SK-N-SH treated with all-trans-retinoic acid at 6 μM for 48 hours (cell line): ENCODE measurements around the gene EBP.

Experiments used
- ATAC-seq: fragments of 200-7000 bp; cut with Tn5 transposase; 3 replicates; pipeline ENCODE4 v1.9.1; 2020; ENCODE audit warnings: mild to moderate bottlenecking, moderate library complexity
- ARNTL ChIP-seq: fragments of 450-650 bp; formaldehyde crosslinking; IDR thresholded peaks from 2 replicates; pipeline ENCODE4 v1.5.0; 2020; ENCODE audit warnings: low read depth, mild to moderate bottlenecking, moderate library complexity, borderline replicate concordance
- BACH2 ChIP-seq: fragments of 250-450 bp; sonication (Bioruptor Pico); IDR thresholded peaks from 2 replicates; pipeline ENCODE4 v1.9.0; 2021; ENCODE audit warnings: mild to moderate bottlenecking, borderline replicate concordance
- CSDC2 ChIP-seq: fragments of 250-450 bp; sonication (Bioruptor Pico); IDR thresholded peaks from 2 replicates; pipeline ENCODE4 v1.5.0; 2020; ENCODE audit warnings: mild to moderate bottlenecking, moderate library complexity
- CSRNP3 ChIP-seq: fragments of 250-450 bp; sonication (Bioruptor Pico); IDR thresholded peaks from 2 replicates; pipeline ENCODE4 v1.5.1; 2021; ENCODE audit warnings: mild to moderate bottlenecking, moderate library complexity
- ESRRG ChIP-seq: fragments of 250-450 bp; sonication (Bioruptor Pico); IDR thresholded peaks from 2 replicates; pipeline ENCODE4 v1.6.1; 2021; ENCODE audit warnings: mild to moderate bottlenecking
- GLIS3 ChIP-seq: fragments of 250-450 bp; sonication (Bioruptor Pico); IDR thresholded peaks from 2 replicates; pipeline ENCODE4 v1.5.0; 2020; ENCODE audit warnings: mild to moderate bottlenecking, moderate library complexity
- ISL1 ChIP-seq: fragments of 250-450 bp; sonication (Bioruptor Pico); IDR thresholded peaks from 2 replicates; pipeline ENCODE4 v2.1.2; 2022; ENCODE audit warnings: mild to moderate bottlenecking, moderate library complexity
- OSR1 ChIP-seq: fragments of 250-450 bp; sonication (Bioruptor Pico); IDR thresholded peaks from 2 replicates; pipeline ENCODE4 v1.8.0; 2022; ENCODE audit warnings: moderate library complexity, mild to moderate bottlenecking, inconsistent platforms
- PPARA ChIP-seq: fragments of 250-450 bp; sonication (Bioruptor Pico); IDR thresholded peaks from 2 replicates; pipeline ENCODE4 v1.5.0; 2020; ENCODE audit warnings: mild to moderate bottlenecking, borderline replicate concordance
- RARB ChIP-seq: fragments of 250-450 bp; sonication (Bioruptor Pico); IDR thresholded peaks from 2 replicates; pipeline ENCODE4 v1.8.0; 2021; ENCODE audit warnings: mild to moderate bottlenecking, moderate library complexity
- SNAI2 ChIP-seq: fragments of 250-450 bp; sonication (Bioruptor Pico); IDR thresholded peaks from 2 replicates; pipeline ENCODE4 v1.5.0; 2020; ENCODE audit warnings: mild to moderate bottlenecking, moderate library complexity
- TCF4 ChIP-seq: fragments of 250-450 bp; sonication (Bioruptor Pico); IDR thresholded peaks from 2 replicates; pipeline ENCODE4 v1.8.0; 2021; ENCODE audit warnings: mild to moderate bottlenecking, moderate library complexity, borderline replicate concordance
- TOX ChIP-seq: fragments of 250-450 bp; sonication (Bioruptor Pico); IDR thresholded peaks from 2 replicates; pipeline ENCODE4 v1.8.0; 2021; ENCODE audit warnings: mild to moderate bottlenecking, moderate library complexity, borderline replicate concordance
- ZC3H10 ChIP-seq: fragments of 250-450 bp; sonication (Bioruptor Pico); IDR thresholded peaks from 2 replicates; pipeline ENCODE4 v1.5.1; 2021; ENCODE audit warnings: mild to moderate bottlenecking, moderate library complexity
- ZFP3 ChIP-seq: fragments of 250-450 bp; sonication (Bioruptor Pico); IDR thresholded peaks from 2 replicates; pipeline ENCODE4 v1.5.0; 2020; ENCODE audit warnings: mild to moderate bottlenecking, moderate library complexity
- ZFP30 ChIP-seq: fragments of 450-650 bp; formaldehyde crosslinking; IDR thresholded peaks from 2 replicates; pipeline ENCODE4 v1.5.0; 2022; ENCODE audit warnings: mild to moderate bottlenecking, moderate library complexity
- ZNF70 ChIP-seq: fragments of 450-650 bp; formaldehyde crosslinking; IDR thresholded peaks from 2 replicates; pipeline ENCODE4 v1.5.0; 2020; ENCODE audit warnings: mild to moderate bottlenecking, moderate library complexity
- ZNF8 ChIP-seq: fragments of 450-650 bp; formaldehyde crosslinking; IDR thresholded peaks from 2 replicates; pipeline ENCODE4 v1.5.0; 2020; ENCODE audit warnings: mild to moderate bottlenecking, moderate library complexity
- TF ChIP-seq, protein P1 (sequence below): fragments of 250-450 bp; sonication (Bioruptor Pico); IDR thresholded peaks from 2 replicates; pipeline ENCODE4 v1.5.1; 2020; ENCODE audit warnings: low read depth, mild to moderate bottlenecking, moderate library complexity
- TF ChIP-seq, protein P2 (sequence below): fragments of 250-450 bp; sonication (Bioruptor Pico); IDR thresholded peaks from 2 replicates; pipeline ENCODE4 v1.5.0; 2020; ENCODE audit warnings: mild to moderate bottlenecking, moderate library complexity
- TF ChIP-seq, protein P3 (sequence below): fragments of 250-450 bp; sonication (Bioruptor Pico); IDR thresholded peaks from 2 replicates; pipeline ENCODE4 v1.8.0; 2021; ENCODE audit warnings: low read depth, mild to moderate bottlenecking, moderate library complexity, borderline replicate concordance
- TF ChIP-seq, protein P4 (sequence below): fragments of 250-450 bp; sonication (Bioruptor Pico); IDR thresholded peaks from 2 replicates; pipeline ENCODE4 v1.8.0; 2020; ENCODE audit warnings: mild to moderate bottlenecking, moderate library complexity, borderline replicate concordance

Gene EBP

GRCh38 chrX:48475296-48475695 is 46.3 kb upstream of the EBP start:
- peak; percentile 16; the same call in 1 of the 3 replicates for ATAC-seq
- TF ChIP-seq OSR1 (CRISPR knock-in tag), result no peak
- TF ChIP-seq TOX, result no peak
- TF ChIP-seq, protein P1, sequence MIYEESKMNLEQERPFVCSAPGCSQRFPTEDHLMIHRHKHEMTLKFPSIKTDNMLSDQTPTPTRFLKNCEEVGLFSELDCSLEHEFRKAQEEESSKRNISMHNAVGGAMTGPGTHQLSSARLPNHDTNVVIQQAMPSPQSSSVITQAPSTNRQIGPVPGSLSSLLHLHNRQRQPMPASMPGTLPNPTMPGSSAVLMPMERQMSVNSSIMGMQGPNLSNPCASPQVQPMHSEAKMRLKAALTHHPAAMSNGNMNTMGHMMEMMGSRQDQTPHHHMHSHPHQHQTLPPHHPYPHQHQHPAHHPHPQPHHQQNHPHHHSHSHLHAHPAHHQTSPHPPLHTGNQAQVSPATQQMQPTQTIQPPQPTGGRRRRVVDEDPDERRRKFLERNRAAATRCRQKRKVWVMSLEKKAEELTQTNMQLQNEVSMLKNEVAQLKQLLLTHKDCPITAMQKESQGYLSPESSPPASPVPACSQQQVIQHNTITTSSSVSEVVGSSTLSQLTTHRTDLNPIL (CRISPR knock-in tag), result no peak
- no peak for TF ChIP-seq ARNTL (CRISPR knock-in tag)

GRCh38 chrX:48475774-48476577 is 45.6 kb upstream of the EBP start, which contains the start of gene FTSJ1:
FTSJ1 (plus strand) TSS chrX:48476199; CDS start chrX:48478048, 1,849 bp downstream.
- no peak for TF ChIP-seq TOX

GRCh38 chrX:48476919-48477318 is 44.7 kb upstream of the EBP start:
- no peak for ATAC-seq
- no peak for TF ChIP-seq OSR1 (CRISPR knock-in tag)
- TF ChIP-seq BACH2, result no peak
- TF ChIP-seq, protein P2, sequence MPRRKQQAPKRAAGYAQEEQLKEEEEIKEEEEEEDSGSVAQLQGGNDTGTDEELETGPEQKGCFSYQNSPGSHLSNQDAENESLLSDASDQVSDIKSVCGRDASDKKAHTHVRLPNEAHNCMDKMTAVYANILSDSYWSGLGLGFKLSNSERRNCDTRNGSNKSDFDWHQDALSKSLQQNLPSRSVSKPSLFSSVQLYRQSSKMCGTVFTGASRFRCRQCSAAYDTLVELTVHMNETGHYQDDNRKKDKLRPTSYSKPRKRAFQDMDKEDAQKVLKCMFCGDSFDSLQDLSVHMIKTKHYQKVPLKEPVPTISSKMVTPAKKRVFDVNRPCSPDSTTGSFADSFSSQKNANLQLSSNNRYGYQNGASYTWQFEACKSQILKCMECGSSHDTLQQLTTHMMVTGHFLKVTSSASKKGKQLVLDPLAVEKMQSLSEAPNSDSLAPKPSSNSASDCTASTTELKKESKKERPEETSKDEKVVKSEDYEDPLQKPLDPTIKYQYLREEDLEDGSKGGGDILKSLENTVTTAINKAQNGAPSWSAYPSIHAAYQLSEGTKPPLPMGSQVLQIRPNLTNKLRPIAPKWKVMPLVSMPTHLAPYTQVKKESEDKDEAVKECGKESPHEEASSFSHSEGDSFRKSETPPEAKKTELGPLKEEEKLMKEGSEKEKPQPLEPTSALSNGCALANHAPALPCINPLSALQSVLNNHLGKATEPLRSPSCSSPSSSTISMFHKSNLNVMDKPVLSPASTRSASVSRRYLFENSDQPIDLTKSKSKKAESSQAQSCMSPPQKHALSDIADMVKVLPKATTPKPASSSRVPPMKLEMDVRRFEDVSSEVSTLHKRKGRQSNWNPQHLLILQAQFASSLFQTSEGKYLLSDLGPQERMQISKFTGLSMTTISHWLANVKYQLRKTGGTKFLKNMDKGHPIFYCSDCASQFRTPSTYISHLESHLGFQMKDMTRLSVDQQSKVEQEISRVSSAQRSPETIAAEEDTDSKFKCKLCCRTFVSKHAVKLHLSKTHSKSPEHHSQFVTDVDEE (CRISPR knock-in tag), result no peak
- TF ChIP-seq, protein P3, sequence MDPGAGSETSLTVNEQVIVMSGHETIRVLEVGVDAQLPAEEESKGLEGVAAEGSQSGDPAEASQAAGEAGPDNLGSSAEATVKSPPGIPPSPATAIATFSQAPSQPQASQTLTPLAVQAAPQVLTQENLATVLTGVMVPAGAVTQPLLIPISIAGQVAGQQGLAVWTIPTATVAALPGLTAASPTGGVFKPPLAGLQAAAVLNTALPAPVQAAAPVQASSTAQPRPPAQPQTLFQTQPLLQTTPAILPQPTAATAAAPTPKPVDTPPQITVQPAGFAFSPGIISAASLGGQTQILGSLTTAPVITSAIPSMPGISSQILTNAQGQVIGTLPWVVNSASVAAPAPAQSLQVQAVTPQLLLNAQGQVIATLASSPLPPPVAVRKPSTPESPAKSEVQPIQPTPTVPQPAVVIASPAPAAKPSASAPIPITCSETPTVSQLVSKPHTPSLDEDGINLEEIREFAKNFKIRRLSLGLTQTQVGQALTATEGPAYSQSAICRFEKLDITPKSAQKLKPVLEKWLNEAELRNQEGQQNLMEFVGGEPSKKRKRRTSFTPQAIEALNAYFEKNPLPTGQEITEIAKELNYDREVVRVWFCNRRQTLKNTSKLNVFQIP (CRISPR knock-in tag), result no peak
- no peak for TF ChIP-seq TOX
- no peak for TF ChIP-seq ZFP3 (CRISPR knock-in tag)
- no peak for TF ChIP-seq ARNTL (CRISPR knock-in tag)
- TF ChIP-seq GLIS3 (CRISPR knock-in tag), result no peak
- no peak for TF ChIP-seq ZC3H10 (CRISPR knock-in tag)

More at GRCh38 chrX:48475774-48476577, 45.6 kb upstream of the EBP start, which contains the start of gene FTSJ1:
- peak; percentile 94 for ATAC-seq

DNA sequence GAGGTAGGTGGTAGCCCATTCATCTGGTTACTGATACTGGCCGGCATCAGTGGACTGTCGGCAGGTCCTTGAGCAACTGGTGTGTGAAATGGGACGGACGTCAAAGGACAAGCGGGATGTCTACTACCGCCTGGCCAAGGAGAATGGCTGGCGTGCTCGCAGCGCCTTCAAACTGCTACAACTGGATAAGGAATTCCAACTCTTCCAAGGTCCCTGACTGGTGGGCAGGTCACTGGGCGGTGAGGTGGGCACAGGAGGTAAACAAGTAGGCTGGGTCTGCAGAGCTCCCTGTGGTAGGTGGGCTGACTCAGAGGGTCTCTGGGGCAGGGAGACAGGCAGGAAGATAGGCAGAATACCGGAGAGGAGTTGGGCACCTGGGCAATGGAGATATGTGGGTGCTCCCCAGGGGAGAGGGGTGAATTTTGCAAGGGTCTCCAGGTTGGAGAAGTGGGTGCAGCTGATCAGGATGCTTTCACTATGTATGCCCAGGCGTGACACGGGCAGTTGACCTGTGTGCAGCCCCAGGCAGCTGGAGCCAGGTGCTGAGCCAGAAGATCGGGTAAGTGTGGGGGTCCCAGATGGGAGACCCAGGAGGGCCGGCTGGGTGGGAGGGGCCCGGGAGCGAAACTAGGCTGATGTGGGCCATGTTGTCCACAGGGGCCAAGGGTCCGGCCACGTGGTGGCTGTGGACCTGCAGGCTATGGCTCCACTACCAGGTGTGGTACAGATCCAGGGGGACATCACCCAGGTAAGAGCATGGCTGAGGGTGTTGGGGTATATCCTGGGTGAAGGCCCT is 43.5 kb upstream of the EBP start:
- TF ChIP-seq TCF4, result no peak
- TF ChIP-seq GLIS3 (CRISPR knock-in tag), result no peak
- no peak for TF ChIP-seq ISL1 (CRISPR knock-in tag)
- no peak for TF ChIP-seq PPARA
- TF ChIP-seq CSRNP3 (CRISPR knock-in tag), result no peak
- TF ChIP-seq BACH2, result no peak
- no peak for TF ChIP-seq SNAI2 (CRISPR knock-in tag)
- no peak for TF ChIP-seq ZFP30 (CRISPR knock-in tag)
- TF ChIP-seq ESRRG (CRISPR knock-in tag), result no peak
- no peak for TF ChIP-seq ZC3H10 (CRISPR knock-in tag)
- TF ChIP-seq, protein P4, sequence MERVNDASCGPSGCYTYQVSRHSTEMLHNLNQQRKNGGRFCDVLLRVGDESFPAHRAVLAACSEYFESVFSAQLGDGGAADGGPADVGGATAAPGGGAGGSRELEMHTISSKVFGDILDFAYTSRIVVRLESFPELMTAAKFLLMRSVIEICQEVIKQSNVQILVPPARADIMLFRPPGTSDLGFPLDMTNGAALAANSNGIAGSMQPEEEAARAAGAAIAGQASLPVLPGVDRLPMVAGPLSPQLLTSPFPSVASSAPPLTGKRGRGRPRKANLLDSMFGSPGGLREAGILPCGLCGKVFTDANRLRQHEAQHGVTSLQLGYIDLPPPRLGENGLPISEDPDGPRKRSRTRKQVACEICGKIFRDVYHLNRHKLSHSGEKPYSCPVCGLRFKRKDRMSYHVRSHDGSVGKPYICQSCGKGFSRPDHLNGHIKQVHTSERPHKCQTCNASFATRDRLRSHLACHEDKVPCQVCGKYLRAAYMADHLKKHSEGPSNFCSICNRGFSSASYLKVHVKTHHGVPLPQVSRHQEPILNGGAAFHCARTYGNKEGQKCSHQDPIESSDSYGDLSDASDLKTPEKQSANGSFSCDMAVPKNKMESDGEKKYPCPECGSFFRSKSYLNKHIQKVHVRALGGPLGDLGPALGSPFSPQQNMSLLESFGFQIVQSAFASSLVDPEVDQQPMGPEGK (CRISPR knock-in tag), result no peak
- no peak for TF ChIP-seq ZNF70
- no peak for TF ChIP-seq OSR1 (CRISPR knock-in tag)
- TF ChIP-seq, protein P1 (CRISPR knock-in tag), result no peak
- TF ChIP-seq CSDC2 (CRISPR knock-in tag), result no peak
- no peak for TF ChIP-seq TOX
- TF ChIP-seq RARB (CRISPR knock-in tag), result no peak
- no peak for TF ChIP-seq ZNF8
- TF ChIP-seq, all 23 proteins: peak for 0
- ATAC-seq, result no peak
